ENCODE data around the gene CASR.

CASR gene

GRCh38 chr3:122227036-122227781, 43.7 kb downstream of the CASR start:
- TF ChIP-seq ESRRG (CRISPR knock-in tag; IDR thresholded peaks at IDR 0.05) (no peak), GLIS3 (CRISPR knock-in tag; IDR thresholded peaks at IDR 0.05) (no peak), ARNTL (CRISPR knock-in tag; IDR thresholded peaks at IDR 0.05; ENCODE audit: borderline replicate concordance, low read depth) (no peak), ZFP30 (CRISPR knock-in tag; IDR thresholded peaks at IDR 0.05) (no peak), TOX (CRISPR knock-in tag; IDR thresholded peaks at IDR 0.05; ENCODE audit: borderline replicate concordance) (no peak), ZC3H10 (CRISPR knock-in tag; IDR thresholded peaks at IDR 0.05) (no peak), SNAI2 (CRISPR knock-in tag; IDR thresholded peaks at IDR 0.05) (no peak), CSRNP3 (CRISPR knock-in tag; IDR thresholded peaks at IDR 0.05) (no peak), ZNF70 (CRISPR knock-in tag; IDR thresholded peaks at IDR 0.05) (no peak)
- TF ChIP-seq, protein P1, sequence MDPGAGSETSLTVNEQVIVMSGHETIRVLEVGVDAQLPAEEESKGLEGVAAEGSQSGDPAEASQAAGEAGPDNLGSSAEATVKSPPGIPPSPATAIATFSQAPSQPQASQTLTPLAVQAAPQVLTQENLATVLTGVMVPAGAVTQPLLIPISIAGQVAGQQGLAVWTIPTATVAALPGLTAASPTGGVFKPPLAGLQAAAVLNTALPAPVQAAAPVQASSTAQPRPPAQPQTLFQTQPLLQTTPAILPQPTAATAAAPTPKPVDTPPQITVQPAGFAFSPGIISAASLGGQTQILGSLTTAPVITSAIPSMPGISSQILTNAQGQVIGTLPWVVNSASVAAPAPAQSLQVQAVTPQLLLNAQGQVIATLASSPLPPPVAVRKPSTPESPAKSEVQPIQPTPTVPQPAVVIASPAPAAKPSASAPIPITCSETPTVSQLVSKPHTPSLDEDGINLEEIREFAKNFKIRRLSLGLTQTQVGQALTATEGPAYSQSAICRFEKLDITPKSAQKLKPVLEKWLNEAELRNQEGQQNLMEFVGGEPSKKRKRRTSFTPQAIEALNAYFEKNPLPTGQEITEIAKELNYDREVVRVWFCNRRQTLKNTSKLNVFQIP (CRISPR knock-in tag; IDR thresholded peaks at IDR 0.05; ENCODE audit: borderline replicate concordance, low read depth), result no peak
- no peak for ATAC-seq

DNA sequence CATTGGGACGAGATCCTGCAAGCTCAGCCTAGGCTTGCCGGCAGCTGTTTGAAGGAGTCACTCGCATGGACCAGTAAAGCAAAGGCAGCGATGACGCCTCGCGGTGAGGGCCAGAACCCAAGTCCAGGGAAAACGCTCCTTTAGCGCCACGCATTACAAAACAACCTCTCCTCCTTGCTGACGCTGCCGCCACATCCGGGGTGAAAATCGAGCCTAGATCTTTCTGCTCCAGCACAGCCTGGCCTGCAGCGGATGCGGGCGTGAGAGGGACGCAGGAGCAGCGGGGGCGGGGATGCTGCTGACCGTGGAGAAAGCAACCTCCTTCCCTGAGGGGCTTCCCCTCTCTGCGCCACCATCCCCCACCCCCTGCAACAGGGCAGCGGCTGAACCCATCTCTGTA, 46.7 kb downstream of the CASR start:
- ATAC-seq, result no peak

GRCh38 chr3:122231465-122232157, 48.1 kb downstream of the CASR start:
- TF ChIP-seq OSR1 (CRISPR knock-in tag; IDR thresholded peaks at IDR 0.05), result no peak
- TF ChIP-seq PPARA (CRISPR knock-in tag; IDR thresholded peaks at IDR 0.05; ENCODE audit: borderline replicate concordance), result no peak
- no peak for TF ChIP-seq ZNF70 (CRISPR knock-in tag; IDR thresholded peaks at IDR 0.05)
- no peak for TF ChIP-seq CSDC2 (CRISPR knock-in tag; IDR thresholded peaks at IDR 0.05)
- TF ChIP-seq, protein P1 (CRISPR knock-in tag; IDR thresholded peaks at IDR 0.05; ENCODE audit: borderline replicate concordance, low read depth), result no peak
- no peak for TF ChIP-seq ZFP30 (CRISPR knock-in tag; IDR thresholded peaks at IDR 0.05)
- no peak for ATAC-seq

More for the DNA sequence above, 46.7 kb downstream of the CASR start:
- TF ChIP-seq CSRNP3 (CRISPR knock-in tag; IDR thresholded peaks at IDR 0.05) (no peak), TSHZ2 (CRISPR knock-in tag; IDR thresholded peaks at IDR 0.05) (no peak), ZNF8 (CRISPR knock-in tag; IDR thresholded peaks at IDR 0.05) (no peak), ESRRG (CRISPR knock-in tag; IDR thresholded peaks at IDR 0.05) (no peak), SNAI2 (CRISPR knock-in tag; IDR thresholded peaks at IDR 0.05) (no peak)

DNA sequence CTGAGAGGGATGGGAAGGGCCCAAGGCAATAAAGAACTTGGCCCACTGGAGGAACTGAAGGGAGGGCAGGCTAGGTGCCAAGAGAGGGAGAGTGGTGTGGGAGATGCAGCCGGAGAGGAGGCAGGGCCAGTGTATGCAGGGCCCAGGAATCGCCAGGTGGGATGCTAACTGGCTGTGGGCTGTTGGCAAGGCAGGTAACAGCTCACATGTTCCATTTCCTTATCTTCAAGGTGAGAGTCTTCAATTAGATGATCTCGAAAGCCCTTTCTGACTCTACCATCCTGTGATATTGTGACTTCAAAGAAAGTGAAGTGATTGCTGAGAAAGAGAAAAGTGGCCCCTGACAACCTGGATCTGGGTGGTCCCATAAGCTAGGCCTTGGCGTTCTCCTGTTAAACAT, 49.0 kb downstream of the CASR start:
- ATAC-seq, result no peak
- TF ChIP-seq RARB (CRISPR knock-in tag; IDR thresholded peaks at IDR 0.05) (no peak), OSR1 (CRISPR knock-in tag; IDR thresholded peaks at IDR 0.05) (no peak), CREB5 (CRISPR knock-in tag; IDR thresholded peaks at IDR 0.05; ENCODE audit: low read depth) (no peak), TOX (CRISPR knock-in tag; IDR thresholded peaks at IDR 0.05; ENCODE audit: borderline replicate concordance) (no peak), GLIS3 (CRISPR knock-in tag; IDR thresholded peaks at IDR 0.05) (no peak), ISL1 (CRISPR knock-in tag; IDR thresholded peaks at IDR 0.05) (no peak), PATZ1 (CRISPR knock-in tag; IDR thresholded peaks at IDR 0.05; ENCODE audit: borderline replicate concordance) (no peak), SNAI2 (CRISPR knock-in tag; IDR thresholded peaks at IDR 0.05) (no peak)
- TF ChIP-seq, protein P1 (CRISPR knock-in tag; IDR thresholded peaks at IDR 0.05; ENCODE audit: borderline replicate concordance, low read depth), result no peak
